H9 (cell line): ENCODE measurements around the gene PRTFDC1. TPM values are rescaled to one million over a fixed set of nuclear protein-coding genes. Genes with fewer than 3 reads are reported as not detected.

Experiments used
- DNase-seq: peaks from one replicate; pipeline ENCODE4 v3.0.0-alpha.2; 2017
- H2AFZ ChIP-seq: one replicate; pipeline ENCODE4 v1.6.1; 2013; ENCODE audit warnings: mild to moderate bottlenecking, low read length, control low read depth, moderate library complexity
- H2AK5ac ChIP-seq: 2 replicates; pipeline ENCODE4 v1.6.1; 2013; ENCODE audit warnings: low read length, control low read depth, mixed read lengths; ENCODE audit not compliant: insufficient read length
- H2BK120ac ChIP-seq: one replicate; pipeline ENCODE4 v1.6.1; 2013; ENCODE audit warnings: low read depth, mild to moderate bottlenecking, low read length, control low read depth, inconsistent platforms; ENCODE audit not compliant: poor library complexity, severe bottlenecking
- H2BK12ac ChIP-seq: 2 replicates; pipeline ENCODE4 v1.6.1; 2013; ENCODE audit warnings: low read length, control low read depth, mixed read lengths, low read depth; ENCODE audit not compliant: insufficient read length
- H2BK15ac ChIP-seq: 2 replicates; pipeline ENCODE4 v1.6.1; 2013; ENCODE audit warnings: low read depth, low read length, control low read depth
- H2BK20ac ChIP-seq: one replicate; pipeline ENCODE4 v1.6.1; 2013; ENCODE audit warnings: low read depth, mild to moderate bottlenecking, low read length, control low read depth, inconsistent platforms; ENCODE audit not compliant: poor library complexity, severe bottlenecking
- H2BK5ac ChIP-seq: 2 replicates; pipeline ENCODE4 v1.6.1; 2013; ENCODE audit warnings: low read length, control low read depth, mixed read lengths; ENCODE audit not compliant: insufficient read length
- H3K14ac ChIP-seq: 2 replicates; pipeline ENCODE4 v1.6.1; 2013; ENCODE audit warnings: low read length, control low read depth; ENCODE audit not compliant: insufficient read depth
- H3K18ac ChIP-seq: 2 replicates; pipeline ENCODE4 v1.6.1; 2013; ENCODE audit warnings: low read depth, mild to moderate bottlenecking, mixed read lengths, low read length, control low read depth; ENCODE audit not compliant: insufficient read length
- H3K23ac ChIP-seq: 2 replicates; pipeline ENCODE4 v1.6.1; 2013; ENCODE audit warnings: low read length, control low read depth, mixed read lengths, low read depth; ENCODE audit not compliant: insufficient read length
- H3K23me2 ChIP-seq: 2 replicates; pipeline ENCODE4 v1.6.1; 2013; ENCODE audit warnings: low read depth, mild to moderate bottlenecking, mixed read lengths, low read length, control low read depth; ENCODE audit not compliant: insufficient read length, poor library complexity, severe bottlenecking
- H3K27ac ChIP-seq: 2 replicates; pipeline ENCODE4 v1.5.1; 2013; ENCODE audit warnings: low read length, control low read depth, mixed read lengths, low read depth; ENCODE audit not compliant: insufficient read length
- H3K27me3 ChIP-seq: 2 replicates; pipeline ENCODE4 v1.6.1; 2013; ENCODE audit warnings: low read length, control low read depth, inconsistent platforms; ENCODE audit not compliant: insufficient read depth
- H3K4ac ChIP-seq: 2 replicates; pipeline ENCODE4 v1.6.1; 2013; ENCODE audit warnings: low read depth, mild to moderate bottlenecking, control low read depth, inconsistent platforms, low read length, moderate library complexity
- H3K4me1 ChIP-seq: 2 replicates; pipeline ENCODE4 v1.6.1; 2013; ENCODE audit warnings: low read length, control low read depth, inconsistent platforms; ENCODE audit not compliant: insufficient read depth
- H3K4me2 ChIP-seq: 2 replicates; pipeline ENCODE4 v1.6.1; 2013; ENCODE audit warnings: low read length, control low read depth, mixed read lengths; ENCODE audit not compliant: insufficient read length, insufficient read depth
- H3K56ac ChIP-seq: 2 replicates; pipeline ENCODE4 v1.6.1; 2013; ENCODE audit warnings: low read depth, mild to moderate bottlenecking, mixed read lengths, low read length, control low read depth; ENCODE audit not compliant: insufficient read length
- H3K79me1 ChIP-seq: 2 replicates; pipeline ENCODE4 v1.6.1; 2013; ENCODE audit warnings: low read depth, mild to moderate bottlenecking, moderate library complexity, low read length, control low read depth, inconsistent platforms; ENCODE audit not compliant: insufficient read depth, poor library complexity, severe bottlenecking
- H3K79me2 ChIP-seq: 2 replicates; pipeline ENCODE4 v1.6.1; 2013; ENCODE audit warnings: low read length, control low read depth, inconsistent platforms; ENCODE audit not compliant: insufficient read depth
- H3K9ac ChIP-seq: 2 replicates; pipeline ENCODE4 v1.6.1; 2013; ENCODE audit warnings: low read length, control low read depth, mixed read lengths; ENCODE audit not compliant: insufficient read length; ENCODE audit errors: extremely low read depth
- H3K9me3 ChIP-seq: one replicate; pipeline ENCODE4 v1.6.1; 2013; ENCODE audit warnings: low read depth, low read length, inconsistent platforms; ENCODE audit not compliant: control insufficient read depth
- H3T11ph ChIP-seq: one replicate; pipeline ENCODE4 v1.6.1; 2013; ENCODE audit warnings: mild to moderate bottlenecking, low read length, control low read depth, inconsistent platforms
- H4K20me1 ChIP-seq: one replicate; pipeline ENCODE4 v1.6.1; 2013; ENCODE audit not compliant: control insufficient read depth, insufficient read length, insufficient read depth
- H4K5ac ChIP-seq: 2 replicates; pipeline ENCODE4 v1.6.1; 2013; ENCODE audit warnings: low read depth, mild to moderate bottlenecking, mixed read lengths, low read length, control low read depth; ENCODE audit not compliant: insufficient read length
- H4K8ac ChIP-seq: replicated peaks from 2 replicates; pipeline ENCODE4 v1.6.1; 2013; ENCODE audit warnings: low read length, control low read depth, mixed read lengths, low read depth; ENCODE audit not compliant: insufficient read length
- H4K91ac ChIP-seq: 2 replicates; pipeline ENCODE4 v1.6.1; 2013; ENCODE audit warnings: low read depth, mild to moderate bottlenecking, moderate library complexity, mixed read lengths, low read length, control low read depth; ENCODE audit not compliant: insufficient read length
- H3K27ac Mint-ChIP-seq, 3 experiments: 2 replicates in 2 of 3; 3 replicates in 1 of 3; pipeline ENCODE4 v1.8.0; 2020 to 2021; ENCODE audit warnings: mixed read lengths in 3 of 3, mild to moderate bottlenecking in 1 of 3, moderate library complexity in 1 of 3
- H3K27me3 Mint-ChIP-seq: 2 replicates; pipeline ENCODE4 v1.8.0; 2021; ENCODE audit warnings: low read depth, mild to moderate bottlenecking, moderate library complexity, mixed read lengths
- H3K36me3 Mint-ChIP-seq, 3 experiments: 2 replicates in 2 of 3; 3 replicates in 1 of 3; pipeline ENCODE4 v1.8.0; 2020 to 2021; ENCODE audit warnings: low read depth in 3 of 3, mixed read lengths in 3 of 3; ENCODE audit not compliant: insufficient read depth in 1 of 3
- H3K4me1 Mint-ChIP-seq, 2 experiments: 2 replicates each; pipeline ENCODE4 v1.8.0; 2020; ENCODE audit warnings: mixed read lengths in 2 of 2
- H3K4me3 Mint-ChIP-seq, 2 experiments: 2 replicates in 1 of 2; 3 replicates in 1 of 2; pipeline ENCODE4 v1.8.0; 2020 to 2021; ENCODE audit warnings: mild to moderate bottlenecking in 2 of 2, mixed read lengths in 2 of 2, moderate library complexity in 1 of 2
- H3K9me3 Mint-ChIP-seq, 2 experiments: 2 replicates in 1 of 2; 3 replicates in 1 of 2; pipeline ENCODE4 v1.8.0; 2020; ENCODE audit warnings: mild to moderate bottlenecking in 2 of 2, mixed read lengths in 2 of 2, moderate library complexity in 1 of 2
- WGBS: extraction: QIAGEN DNeasy Blood & Tissue Kit; methylation state at CpG from one replicate; pipeline ENCODE4 v1.1.7; 2013; ENCODE audit warnings: missing lambda C conversion rate, low lambda C conversion rate, mixed read lengths; ENCODE audit not compliant: insufficient read length; ENCODE audit errors: extremely low coverage; 5-methylcytosine and 5-hydroxymethylcytosine counted together
- total RNA-seq: library from RNA; stranded (reverse); gene quantifications from 2 replicates; pipeline ENCODE4 v1.2.1, GENCODE V29; 2021
- TF ChIP-seq, protein P1 (sequence below): fragments of 200-600 bp; sonication (generic); conservative IDR thresholded peaks from 3 replicates; pipeline ENCODE4 v1.8.0; 2021; ENCODE audit warnings: antibody characterized with exemption, mild to moderate bottlenecking

Gene PRTFDC1
- total RNA-seq, 1 experiment from 2014 or later, result 7.5 TPM

DNA sequence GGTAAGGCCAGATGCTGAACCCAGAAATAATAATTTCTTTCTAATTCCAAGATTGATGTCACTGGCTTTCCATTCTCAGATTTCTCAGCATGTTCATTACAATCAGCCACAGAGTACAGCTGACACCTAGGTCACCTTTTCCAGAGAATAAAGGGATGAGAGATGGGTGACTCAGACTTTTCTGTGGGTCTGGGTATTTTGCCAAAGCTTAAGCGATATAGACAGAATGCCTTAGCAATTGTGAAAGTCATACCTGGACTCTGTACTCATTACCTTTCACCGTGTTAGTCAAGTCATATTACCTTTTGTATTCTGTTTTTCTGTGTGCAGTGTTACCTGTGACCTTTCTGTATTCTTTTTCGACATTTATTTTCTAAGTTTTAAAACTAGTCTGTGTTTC is 10.6 kb upstream of the PRTFDC1 start:
- DNase-seq, result no peak
- H3K4me2 ChIP-seq, result no peak overlapping the region
- H4K5ac ChIP-seq, result no peak overlapping the region
- no peak overlapping the region for H2BK5ac ChIP-seq
- H2AK5ac ChIP-seq, result no peak overlapping the region
- WGBS, result no CpG with 5 or more reads among the region's 3 CpGs
- H3K27ac ChIP-seq, result no peak overlapping the region
- H3K79me2 ChIP-seq, result no peaks in the 10 kb centered on the region
- no peaks in the 10 kb centered on the region for H3K79me1 ChIP-seq
- H4K8ac ChIP-seq, result no peak overlapping the region
- H3K23me2 ChIP-seq, result no peaks in the 10 kb centered on the region
- H2BK120ac ChIP-seq, result no peak overlapping the region
- Mint-ChIP-seq H3K4me3 (no peak overlapping the region), H3K36me3 (no peaks in the 10 kb centered on the region), H3K27ac (no peak overlapping the region), H3K4me1 (peaks cover 12 to 16% of the 10 kb centered on the region in 2 experiments), H3K27me3 (no peaks in the 10 kb centered on the region), H3K9me3 (no peaks in the 10 kb centered on the region)
- no peak overlapping the region for H3K56ac ChIP-seq
- H4K20me1 ChIP-seq, result no peaks in the 10 kb centered on the region
- H3K18ac ChIP-seq, result no peak overlapping the region
- no peak overlapping the region for H2BK15ac ChIP-seq
- no peak overlapping the region for H3K4ac ChIP-seq
- no peak overlapping the region for H2BK20ac ChIP-seq
- H3K23ac ChIP-seq, result no peak overlapping the region
- H3K4me1 ChIP-seq, result peaks cover 6% of the 10 kb centered on the region; the same call in 1 of the 2 replicates
- TF ChIP-seq, protein P1, sequence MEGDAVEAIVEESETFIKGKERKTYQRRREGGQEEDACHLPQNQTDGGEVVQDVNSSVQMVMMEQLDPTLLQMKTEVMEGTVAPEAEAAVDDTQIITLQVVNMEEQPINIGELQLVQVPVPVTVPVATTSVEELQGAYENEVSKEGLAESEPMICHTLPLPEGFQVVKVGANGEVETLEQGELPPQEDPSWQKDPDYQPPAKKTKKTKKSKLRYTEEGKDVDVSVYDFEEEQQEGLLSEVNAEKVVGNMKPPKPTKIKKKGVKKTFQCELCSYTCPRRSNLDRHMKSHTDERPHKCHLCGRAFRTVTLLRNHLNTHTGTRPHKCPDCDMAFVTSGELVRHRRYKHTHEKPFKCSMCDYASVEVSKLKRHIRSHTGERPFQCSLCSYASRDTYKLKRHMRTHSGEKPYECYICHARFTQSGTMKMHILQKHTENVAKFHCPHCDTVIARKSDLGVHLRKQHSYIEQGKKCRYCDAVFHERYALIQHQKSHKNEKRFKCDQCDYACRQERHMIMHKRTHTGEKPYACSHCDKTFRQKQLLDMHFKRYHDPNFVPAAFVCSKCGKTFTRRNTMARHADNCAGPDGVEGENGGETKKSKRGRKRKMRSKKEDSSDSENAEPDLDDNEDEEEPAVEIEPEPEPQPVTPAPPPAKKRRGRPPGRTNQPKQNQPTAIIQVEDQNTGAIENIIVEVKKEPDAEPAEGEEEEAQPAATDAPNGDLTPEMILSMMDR, result no peak
- H3K9ac ChIP-seq, result no peak overlapping the region
- H2BK12ac ChIP-seq, result no peak overlapping the region
- H3T11ph ChIP-seq, result no peak overlapping the region
- no peak overlapping the region for H2AFZ ChIP-seq
- H3K14ac ChIP-seq, result no peak overlapping the region
- no peak overlapping the region for H4K91ac ChIP-seq
- H3K27me3 ChIP-seq, result no peaks in the 10 kb centered on the region
- H3K9me3 ChIP-seq, result no peaks in the 10 kb centered on the region
